Uterus (tissue), 4 donors: ENCODE results near the gene CIDEB. TPM values are rescaled to one million over a fixed set of nuclear protein-coding genes. Genes with fewer than 3 reads are reported as not detected.

Source experiments
- DNase-seq, 2 donors: peaks; one replicate each; pipeline ENCODE4 v3.0.0-alpha.2; 2019 to 2020
- H3K27ac ChIP-seq, 2 donors: fragments of 200-600 bp; sonication (generic); 1 replicate in 1 of 2; 2 replicates in 1 of 2; pipeline ENCODE4 v1.5.1; 2016 to 2018
- H3K27me3 ChIP-seq, 2 donors: fragments of 200-600 bp; sonication (generic); one replicate each; pipeline ENCODE4 v1.5.1; 2018 to 2019; ENCODE audit warnings: control low read depth in 1 of 2
- H3K36me3 ChIP-seq, 2 donors: fragments of 200-600 bp; sonication (generic); one replicate each; pipeline ENCODE4 v1.5.1; 2019; ENCODE audit warnings: control low read depth in 1 of 2
- H3K4me1 ChIP-seq, 2 donors: fragments of 200-600 bp; sonication (generic); one replicate each; pipeline ENCODE4 v1.5.1; 2018 to 2019; ENCODE audit warnings: control low read depth in 1 of 2
- H3K4me3 ChIP-seq, 2 donors: fragments of 200-600 bp; sonication (generic); 1 replicate in 1 of 2; 2 replicates in 1 of 2; pipeline ENCODE4 v1.5.1; 2018 to 2019; ENCODE audit warnings: mild to moderate bottlenecking in 1 of 2
- H3K9me3 ChIP-seq, 2 donors: fragments of 200-600 bp; sonication (generic); one replicate each; pipeline ENCODE4 v1.5.1; 2019; ENCODE audit warnings: control low read depth in 1 of 2
- POLR2A ChIP-seq, 2 donors: fragments of 450-650 bp; IDR thresholded peaks; one replicate each; pipeline ENCODE4 v1.6.1; 2016; ENCODE audit warnings: antibody characterized with exemption in 2 of 2, mild to moderate bottlenecking in 1 of 2, moderate library complexity in 1 of 2
- intact Hi-C: fragments of 100-400 bp; cut with DNase I; formaldehyde crosslinking; loops from one replicate; pipeline ENCODE4 v1.15.1; 2023; ENCODE audit warnings: low total_unique reads
- total RNA-seq, 4 donors: library from RNA; depleted of rRNA in 3 of 4; stranded (reverse); fragments of >200 nt in 3 of 4; gene quantifications; one replicate each; pipeline versions ENCODE4 v1.1.0 to v1.2.4, GENCODE V29; 2014 to 2023
- TF ChIP-seq, protein P1 (sequence below), 4 experiments: fragments of 200-600 bp in 2 of 4; fragments of 450-650 bp in 2 of 4; sonication (generic) in 2 of 4; IDR thresholded peaks; one replicate each; pipeline ENCODE4 v1.5.1; 2016 to 2019; ENCODE audit warnings: antibody characterized with exemption in 4 of 4, mild to moderate bottlenecking in 2 of 4, moderate library complexity in 1 of 4
- donor health status: DM: yes; HTN: yes; CAD: no.

CIDEB gene
- total RNA-seq, 4 donors from 2014 or later, result 1.3 to 25.5 (median 14.1) TPM

DNA sequence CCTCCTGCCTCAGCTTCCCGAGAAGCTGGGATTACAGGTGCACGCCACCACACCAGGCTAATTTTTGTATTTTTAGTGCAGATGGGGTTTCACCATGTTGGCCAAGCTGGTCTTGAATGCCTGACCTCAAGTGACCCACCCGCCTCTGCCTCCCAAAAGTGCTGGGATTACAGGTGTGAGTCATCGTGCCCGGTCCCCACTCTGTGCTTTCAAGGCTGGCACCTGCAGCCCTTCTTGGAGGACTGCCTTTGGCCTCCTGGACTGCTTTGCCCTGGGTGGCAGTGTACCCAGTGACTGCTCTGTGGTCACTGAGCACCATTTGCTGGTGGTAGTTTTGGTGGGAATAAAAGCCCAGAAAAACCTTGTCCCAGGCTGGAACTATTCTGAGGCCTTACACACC lies 20.8 kb downstream of the CIDEB start:
- Histone ChIP-seq H3K9me3 (no peaks in the 10 kb centered on the region), H3K4me1 (no peaks in the 10 kb centered on the region), H3K4me3 (no peak overlapping the region), H3K27ac (no peak overlapping the region), H3K36me3 (no peaks in the 10 kb centered on the region), H3K27me3 (no peaks in the 10 kb centered on the region)
- TF ChIP-seq, protein P1, sequence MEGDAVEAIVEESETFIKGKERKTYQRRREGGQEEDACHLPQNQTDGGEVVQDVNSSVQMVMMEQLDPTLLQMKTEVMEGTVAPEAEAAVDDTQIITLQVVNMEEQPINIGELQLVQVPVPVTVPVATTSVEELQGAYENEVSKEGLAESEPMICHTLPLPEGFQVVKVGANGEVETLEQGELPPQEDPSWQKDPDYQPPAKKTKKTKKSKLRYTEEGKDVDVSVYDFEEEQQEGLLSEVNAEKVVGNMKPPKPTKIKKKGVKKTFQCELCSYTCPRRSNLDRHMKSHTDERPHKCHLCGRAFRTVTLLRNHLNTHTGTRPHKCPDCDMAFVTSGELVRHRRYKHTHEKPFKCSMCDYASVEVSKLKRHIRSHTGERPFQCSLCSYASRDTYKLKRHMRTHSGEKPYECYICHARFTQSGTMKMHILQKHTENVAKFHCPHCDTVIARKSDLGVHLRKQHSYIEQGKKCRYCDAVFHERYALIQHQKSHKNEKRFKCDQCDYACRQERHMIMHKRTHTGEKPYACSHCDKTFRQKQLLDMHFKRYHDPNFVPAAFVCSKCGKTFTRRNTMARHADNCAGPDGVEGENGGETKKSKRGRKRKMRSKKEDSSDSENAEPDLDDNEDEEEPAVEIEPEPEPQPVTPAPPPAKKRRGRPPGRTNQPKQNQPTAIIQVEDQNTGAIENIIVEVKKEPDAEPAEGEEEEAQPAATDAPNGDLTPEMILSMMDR (IDR thresholded peaks at IDR 0.05), result no peak
- no peak for TF ChIP-seq POLR2A (IDR thresholded peaks at IDR 0.05)
- DNase-seq, result no peak
- intact Hi-C loops, result no loop called here

DNA sequence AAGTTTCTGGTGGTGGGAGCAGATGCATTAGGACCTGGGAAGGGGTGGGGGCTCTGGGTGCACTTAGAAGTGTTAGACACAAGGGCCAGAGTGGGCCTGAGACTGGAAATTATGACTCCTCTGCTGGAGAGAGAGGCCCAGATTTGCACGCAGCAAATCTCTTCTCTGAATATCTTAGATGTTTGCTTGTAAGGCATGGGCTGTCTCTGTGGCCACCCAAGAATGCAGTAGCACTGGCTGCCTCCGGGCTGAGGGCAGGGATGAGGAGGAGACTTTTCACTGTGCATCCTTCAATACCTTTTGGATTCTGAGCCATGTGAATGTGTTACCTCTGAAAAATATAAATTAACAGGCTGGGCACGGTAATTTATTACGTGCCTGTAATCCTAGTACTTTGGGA lies 22.4 kb downstream of the CIDEB start:
- no peaks in the 10 kb centered on the region for H3K9me3 ChIP-seq
- H3K27ac ChIP-seq, result no peak overlapping the region
- TF ChIP-seq, protein P1 (IDR thresholded peaks at IDR 0.05), result no peak
- TF ChIP-seq POLR2A (IDR thresholded peaks at IDR 0.05), result no peak
- intact Hi-C loops, result no loop called here
- H3K4me3 ChIP-seq, result no peak overlapping the region
- H3K36me3 ChIP-seq, result no peaks in the 10 kb centered on the region
- DNase-seq, result no peak
- H3K27me3 ChIP-seq, result no peaks in the 10 kb centered on the region
- no peaks in the 10 kb centered on the region for H3K4me1 ChIP-seq

DNA sequence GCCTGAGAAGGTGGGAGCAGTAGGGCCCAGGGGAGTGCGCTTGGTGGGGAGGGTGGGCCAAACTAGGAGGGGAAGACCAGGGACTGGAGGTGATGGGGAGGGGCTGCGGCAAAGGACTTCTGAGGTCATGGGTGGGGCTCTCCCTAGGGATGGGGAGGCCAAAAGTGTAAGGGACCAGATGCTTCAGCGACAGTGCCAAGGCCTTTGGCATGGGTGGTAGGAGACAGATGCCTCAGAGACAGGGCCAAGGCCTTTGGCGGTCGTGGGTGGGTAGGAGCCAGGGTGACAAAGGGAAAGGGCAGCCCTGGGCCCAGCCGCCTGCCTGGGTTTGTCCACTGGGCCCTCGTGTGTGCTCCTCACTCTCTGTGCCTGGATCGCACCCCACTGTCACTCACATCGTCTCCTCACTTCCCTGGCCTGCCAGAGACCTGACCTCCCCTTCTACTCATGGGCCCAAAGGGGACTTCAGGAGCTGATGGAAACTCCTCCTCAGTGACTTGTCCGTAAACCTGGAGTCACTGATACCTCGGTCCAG lies 23.2 kb downstream of the CIDEB start:
- Histone ChIP-seq H3K36me3 (no peaks in the 10 kb centered on the region), H3K4me1 (no peaks in the 10 kb centered on the region), H3K27ac (no peak overlapping the region), H3K27me3 (no peaks in the 10 kb centered on the region), H3K9me3 (no peaks in the 10 kb centered on the region), H3K4me3 (no peak overlapping the region)
- TF ChIP-seq, protein P1 (IDR thresholded peaks at IDR 0.05), result no peak
- TF ChIP-seq POLR2A (IDR thresholded peaks at IDR 0.05), result no peak
- DNase-seq, result no peak
- intact Hi-C loops, result no loop called here

GRCh38 chr14:24283796-24284460 lies 23.8 kb downstream of the CIDEB start:
- Histone ChIP-seq H3K36me3 (no peaks in the 10 kb centered on the region), H3K4me3 (no peak overlapping the region), H3K27me3 (no peaks in the 10 kb centered on the region), H3K4me1 (no peaks in the 10 kb centered on the region), H3K9me3 (no peaks in the 10 kb centered on the region), H3K27ac (no peak overlapping the region)
- intact Hi-C loops, result no loop called here
- TF ChIP-seq, protein P1 (IDR thresholded peaks at IDR 0.05), result no peak
- no peak for TF ChIP-seq POLR2A (IDR thresholded peaks at IDR 0.05)
- no peak for DNase-seq

DNA sequence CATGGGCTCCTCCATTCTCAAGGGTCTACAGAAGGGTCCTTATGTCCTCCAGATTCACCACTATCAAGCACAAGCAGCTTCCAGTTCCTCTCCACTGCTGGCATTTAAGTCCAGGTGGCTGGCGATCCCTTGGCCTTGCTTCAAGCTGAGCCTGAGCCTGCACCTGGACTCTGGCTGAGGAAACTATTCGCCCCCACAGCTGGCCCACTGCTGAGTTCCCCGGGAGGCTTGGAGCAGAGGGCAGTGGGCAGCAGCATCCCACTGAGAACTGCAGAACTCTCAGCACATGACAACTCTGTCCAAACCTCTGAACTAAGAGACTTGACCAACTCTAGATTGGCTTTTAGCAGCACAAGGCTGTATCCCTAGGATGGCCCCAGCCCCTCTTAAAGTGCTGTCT lies 25.0 kb downstream of the CIDEB start:
- H3K27me3 ChIP-seq, result no peaks in the 10 kb centered on the region
- H3K9me3 ChIP-seq, result no peaks in the 10 kb centered on the region
- H3K4me1 ChIP-seq, result no peaks in the 10 kb centered on the region
- TF ChIP-seq, protein P1 (IDR thresholded peaks at IDR 0.05), result no peak
- TF ChIP-seq POLR2A (IDR thresholded peaks at IDR 0.05), result no peak
- no peak for DNase-seq
- intact Hi-C loops, result no loop called here
- no peak overlapping the region for H3K4me3 ChIP-seq
- no peak overlapping the region for H3K27ac ChIP-seq
- H3K36me3 ChIP-seq, result no peaks in the 10 kb centered on the region
